CD4-positive, alpha-beta T cell treated with Interleukin-4 for 1 hour (primary cell): ENCODE data around the gene SFMBT2.
A peak's percentile ranks its signal among the peaks of the same experiment; 100 is the strongest.

Experiments used
- DNase-seq, 2 donors: peaks; one replicate each; pipeline ENCODE4 v3.0.0-alpha.2; 2020 to 2022

The SFMBT2 gene

DNA sequence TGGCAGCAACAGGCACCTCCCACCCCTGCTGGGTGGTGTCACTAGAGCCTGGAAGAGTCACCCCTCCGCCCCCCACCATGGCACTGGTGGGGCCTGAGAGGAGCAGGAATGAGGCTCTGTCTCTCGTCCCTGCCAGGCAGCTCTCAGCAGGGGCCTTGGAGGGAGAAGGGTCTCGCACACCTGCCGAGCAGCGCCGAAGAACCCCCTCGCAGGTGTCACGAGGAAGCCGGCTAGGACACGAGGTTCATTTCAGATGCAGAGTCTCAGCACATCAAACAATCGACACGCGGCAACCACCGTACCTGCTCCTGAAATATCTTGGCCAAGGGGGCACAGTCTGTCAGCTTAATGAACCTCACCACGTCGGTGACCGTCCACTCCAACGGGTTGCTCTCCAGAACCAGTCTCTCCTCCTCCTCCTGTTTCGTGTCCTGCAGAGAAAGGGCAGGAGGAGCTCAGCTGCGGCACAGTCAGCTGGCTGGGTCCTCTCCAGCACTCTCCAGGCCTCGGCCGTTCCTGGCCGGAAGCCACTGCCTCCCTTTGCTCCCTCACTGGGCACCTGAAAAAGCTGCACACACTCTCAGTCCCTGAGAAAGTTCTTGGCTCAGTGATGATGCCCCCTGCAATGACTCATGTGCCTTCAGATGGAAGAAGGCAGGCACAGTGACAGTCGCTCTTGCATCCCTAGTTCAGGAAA, 240.1 kb downstream of the SFMBT2 start:
- no peak for DNase-seq

DNA sequence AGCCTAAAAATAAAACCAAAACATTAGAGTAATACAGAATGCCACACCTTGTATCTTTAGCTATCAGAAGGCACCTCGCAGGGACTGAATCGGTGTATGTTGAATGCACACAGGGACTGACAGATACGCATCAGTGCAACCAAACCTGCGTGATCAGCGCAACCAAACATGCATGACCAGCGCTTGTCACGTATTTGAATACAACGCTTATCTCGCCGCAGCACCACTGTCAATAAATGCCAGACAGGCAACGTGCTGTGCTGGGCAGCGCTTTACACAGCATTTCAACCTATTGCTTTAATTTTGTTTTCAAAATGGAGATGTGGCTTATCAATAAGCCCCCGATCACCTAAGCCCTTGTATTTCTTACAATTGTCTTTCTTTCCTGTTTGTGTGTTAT, 242.4 kb downstream of the SFMBT2 start:
- no peak for DNase-seq

DNA sequence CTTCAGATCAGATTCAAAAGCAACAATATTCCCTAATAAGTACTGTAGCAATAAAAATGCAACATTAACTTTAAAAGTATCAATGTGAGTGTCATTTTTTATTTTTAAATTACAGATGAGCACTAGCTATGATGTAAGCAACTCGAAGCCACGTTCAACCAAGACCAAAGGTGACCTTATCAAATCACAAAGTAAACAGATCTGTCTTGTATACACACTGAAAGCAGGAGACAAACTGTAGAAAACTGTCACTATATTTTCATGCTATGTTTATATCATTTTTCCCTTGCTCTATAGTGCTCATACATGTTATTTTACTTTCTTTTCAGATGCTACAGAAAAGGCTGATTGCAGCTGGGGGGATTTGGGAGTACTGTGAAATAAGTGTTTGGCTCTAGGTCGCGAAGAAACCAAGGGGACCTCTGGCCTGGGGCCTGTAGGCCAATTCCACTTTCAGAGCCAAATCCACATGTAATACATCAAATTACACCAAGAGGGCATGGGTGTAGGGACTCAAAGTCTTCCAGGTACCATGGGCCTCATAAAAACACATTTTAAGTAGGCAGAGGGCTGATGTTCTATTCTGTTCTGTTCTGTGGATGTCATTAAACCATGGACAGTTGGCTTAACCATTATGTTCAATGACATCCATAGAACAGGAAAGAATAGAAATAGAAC, 245.2 kb downstream of the SFMBT2 start:
- DNase-seq = no peak

DNA sequence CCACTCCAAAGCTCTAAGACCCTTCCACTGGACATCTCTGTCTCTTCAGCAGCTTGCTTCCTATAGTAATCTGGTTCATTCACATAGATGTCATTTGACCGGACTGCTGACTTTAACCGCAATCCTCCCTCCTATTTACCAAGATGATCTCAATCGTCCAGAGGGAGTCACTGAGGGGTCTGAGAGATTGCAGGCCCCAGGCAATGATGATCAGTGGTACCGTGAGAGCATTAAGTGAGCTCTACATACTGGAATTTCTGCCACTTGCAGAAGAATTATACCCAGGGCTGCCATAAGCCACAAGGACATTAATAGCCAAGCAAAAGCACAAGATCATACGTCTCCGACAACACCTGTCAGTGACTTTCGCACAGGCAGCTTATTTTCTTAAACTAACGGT, 245.9 kb downstream of the SFMBT2 start:
- DNase-seq = no peak

DNA sequence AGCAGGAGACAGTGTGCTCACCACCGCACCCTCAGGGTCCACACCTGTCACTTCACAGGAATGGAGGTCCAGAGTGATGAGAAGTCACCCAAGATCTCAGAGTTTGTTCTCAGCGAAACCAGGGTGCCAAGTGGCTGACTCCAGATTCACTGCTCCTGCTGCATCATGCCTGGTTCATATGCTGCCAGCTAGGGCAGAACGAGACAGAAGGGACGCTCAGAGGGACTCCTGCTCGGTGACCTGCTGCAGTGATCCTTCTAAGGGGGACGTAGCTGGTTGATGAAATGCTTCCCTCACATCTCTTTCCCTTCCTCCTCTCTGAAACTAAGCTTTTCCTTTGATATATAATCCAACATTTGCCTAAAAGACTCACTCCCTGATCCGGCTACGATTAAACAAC, 248.5 kb downstream of the SFMBT2 start:
- DNase-seq = no peak

DNA sequence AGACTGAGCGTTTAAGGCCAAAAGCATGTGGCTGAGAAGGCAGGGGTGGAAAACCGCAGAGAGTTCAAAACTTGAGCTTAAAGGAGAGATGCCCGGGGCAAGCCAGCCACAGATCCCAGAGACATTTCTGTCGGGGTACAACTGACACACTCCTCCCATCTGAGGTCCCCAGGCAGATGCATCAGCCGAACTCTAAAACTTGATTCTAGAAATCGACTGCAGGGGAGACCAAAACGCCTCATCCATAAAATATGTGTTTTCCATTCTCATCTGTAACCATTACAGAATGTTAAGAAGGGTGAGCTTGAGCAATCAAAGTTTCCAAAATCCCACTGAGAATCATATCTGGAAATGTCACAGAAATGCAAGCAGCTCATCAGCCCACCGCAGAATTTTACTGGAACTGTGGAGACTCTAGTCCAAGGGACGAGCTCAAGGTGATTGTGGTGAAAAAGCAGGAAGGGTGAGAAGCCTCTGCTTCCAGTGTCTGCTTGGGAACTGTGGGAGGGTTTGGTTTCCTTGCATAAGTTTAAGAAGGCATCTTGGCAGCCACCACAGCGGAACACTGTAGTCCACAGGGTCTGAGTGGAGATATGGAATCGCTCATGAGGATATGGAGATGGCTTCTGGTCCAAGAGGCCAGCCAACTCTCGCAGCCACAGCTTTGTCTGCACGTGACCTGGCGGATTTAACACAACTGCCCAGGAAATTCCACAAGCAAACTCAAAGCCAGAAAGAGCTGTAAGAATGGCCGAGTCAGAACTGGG, 249.2 kb downstream of the SFMBT2 start:
- no peak for DNase-seq

DNA sequence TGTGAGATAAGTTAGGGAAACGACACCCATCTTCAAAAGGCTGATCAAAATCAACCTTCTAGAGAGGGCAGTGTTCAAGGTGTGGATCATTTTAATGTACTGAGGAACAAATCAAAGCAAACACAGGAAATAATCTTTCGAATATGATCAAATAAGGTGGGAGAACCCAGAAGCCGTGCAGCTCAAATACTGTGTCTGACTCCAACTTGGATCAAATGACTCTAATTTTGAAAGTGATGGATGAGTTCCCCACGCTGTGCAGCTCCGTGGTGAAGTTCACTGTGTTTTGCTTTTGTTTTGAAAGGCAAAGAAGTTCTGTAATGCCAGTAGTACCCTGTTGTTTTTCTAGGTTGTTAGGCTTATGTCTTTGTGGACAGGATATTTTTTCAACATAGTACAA, 250.9 kb downstream of the SFMBT2 start:
- no peak for DNase-seq

DNA sequence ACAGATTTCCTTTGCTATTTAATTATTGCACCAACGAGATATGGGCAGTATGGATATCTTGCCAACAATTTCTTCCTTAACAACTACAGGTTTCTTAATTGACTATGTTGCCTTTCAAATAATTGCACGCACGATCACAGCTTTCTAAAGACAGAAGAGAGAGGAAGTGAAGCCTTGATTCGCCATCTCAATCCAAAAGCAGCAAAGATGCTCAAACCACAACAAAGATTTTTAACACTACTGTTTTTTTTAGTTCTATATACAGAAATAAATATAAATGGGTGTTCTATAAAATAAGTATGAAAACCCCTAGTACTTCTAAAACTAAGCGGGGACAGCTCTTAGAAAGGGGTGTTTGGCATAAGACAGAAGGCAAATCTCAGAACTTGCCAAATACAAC, 251.3 kb downstream of the SFMBT2 start:
- peak in 1 of 2 donors; percentile 25 for DNase-seq

DNA sequence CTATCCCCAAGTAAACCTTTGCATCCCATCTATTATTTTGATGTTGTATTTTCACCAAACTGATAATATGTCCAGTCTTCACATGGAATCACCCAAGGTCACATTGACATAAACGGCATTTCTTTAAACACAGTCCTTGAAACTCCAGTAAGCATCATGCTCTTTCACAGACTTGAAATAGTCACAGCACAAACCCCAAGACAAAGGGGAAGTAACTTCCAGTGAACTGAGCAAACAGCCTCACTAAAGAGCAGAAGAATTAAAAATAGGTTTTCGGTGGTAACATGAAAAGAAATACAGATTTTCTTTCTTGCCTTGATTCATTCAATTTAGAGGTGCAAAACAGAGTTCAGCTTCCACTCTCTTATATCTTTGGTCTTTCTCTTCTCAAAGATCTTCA, 253.7 kb downstream of the SFMBT2 start:
- no peak for DNase-seq

DNA sequence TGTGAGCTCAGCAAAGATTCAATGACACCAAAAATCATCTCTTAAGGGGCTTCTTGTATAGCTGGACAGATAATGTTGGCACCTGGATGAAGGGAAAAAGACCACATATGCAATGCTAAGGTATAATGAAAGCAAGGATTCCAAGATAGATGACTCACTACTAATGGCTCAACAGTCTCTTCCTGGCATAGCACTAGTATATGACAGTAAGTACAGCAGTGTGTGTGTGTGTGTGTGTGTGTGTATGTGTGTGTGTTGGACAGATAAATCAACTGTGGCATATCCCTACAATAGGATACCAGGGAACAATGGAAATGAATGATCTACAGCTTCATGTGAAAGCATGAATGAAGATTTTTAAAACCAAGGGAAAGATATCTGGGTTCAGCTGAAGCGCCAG, 257.1 kb downstream of the SFMBT2 start:
- no peak for DNase-seq

DNA sequence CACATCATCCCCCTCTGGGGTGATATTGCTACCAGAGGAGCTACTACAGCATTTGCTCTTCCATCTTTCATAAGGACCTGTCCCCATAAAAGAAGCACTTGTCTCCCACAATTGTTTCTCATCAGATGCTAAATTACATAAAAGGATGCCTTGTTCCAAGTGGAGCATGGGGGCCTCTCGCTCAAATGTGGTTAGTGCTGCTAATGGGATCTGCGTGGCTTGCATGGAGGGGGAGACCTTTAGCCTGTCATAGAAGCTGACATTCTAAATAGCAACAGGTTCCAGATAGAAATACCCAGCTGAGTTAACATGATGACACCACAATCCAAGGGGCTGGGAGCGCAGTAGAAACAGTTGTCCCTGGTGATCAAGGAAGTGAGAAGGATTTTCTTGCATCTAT, 257.9 kb downstream of the SFMBT2 start:
- DNase-seq = no peak

DNA sequence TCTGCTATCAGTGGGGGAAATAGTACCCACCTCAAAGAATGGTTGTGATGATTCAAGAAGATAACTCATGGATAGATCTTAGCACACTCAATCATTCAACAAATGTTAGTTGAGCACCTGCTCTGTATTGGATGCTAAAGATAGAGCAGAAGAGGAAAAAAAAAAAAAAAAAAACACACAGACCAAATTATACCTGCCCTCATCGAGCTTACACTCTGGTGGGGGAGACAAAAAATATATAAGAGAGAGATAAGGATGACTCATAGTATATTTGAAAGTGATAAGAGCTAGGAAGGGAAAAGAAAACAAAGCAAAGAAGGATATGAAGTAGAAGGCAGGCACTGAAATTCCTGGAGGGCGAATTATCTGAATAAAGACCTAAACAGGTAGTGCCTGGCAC, 258.5 kb downstream of the SFMBT2 start:
- DNase-seq = no peak

DNA sequence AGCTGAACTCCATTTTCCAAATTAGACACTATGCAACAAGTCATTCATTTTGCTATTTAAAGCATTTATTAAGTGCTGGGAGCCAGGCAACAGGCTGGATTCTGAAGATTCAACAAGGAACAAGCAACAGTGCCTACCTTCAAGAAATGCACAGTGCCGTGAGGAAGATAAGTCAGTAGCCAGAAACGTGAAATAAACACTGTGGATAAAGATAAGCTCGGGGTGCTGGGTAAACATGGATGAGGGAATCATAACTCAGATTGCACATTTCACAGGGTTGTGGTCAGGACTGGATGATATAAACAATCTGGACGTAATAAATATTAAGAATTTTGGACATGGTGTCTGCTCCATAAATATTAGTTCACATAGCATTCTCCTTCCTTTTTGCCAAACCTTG, 259.3 kb downstream of the SFMBT2 start:
- no peak for DNase-seq

DNA sequence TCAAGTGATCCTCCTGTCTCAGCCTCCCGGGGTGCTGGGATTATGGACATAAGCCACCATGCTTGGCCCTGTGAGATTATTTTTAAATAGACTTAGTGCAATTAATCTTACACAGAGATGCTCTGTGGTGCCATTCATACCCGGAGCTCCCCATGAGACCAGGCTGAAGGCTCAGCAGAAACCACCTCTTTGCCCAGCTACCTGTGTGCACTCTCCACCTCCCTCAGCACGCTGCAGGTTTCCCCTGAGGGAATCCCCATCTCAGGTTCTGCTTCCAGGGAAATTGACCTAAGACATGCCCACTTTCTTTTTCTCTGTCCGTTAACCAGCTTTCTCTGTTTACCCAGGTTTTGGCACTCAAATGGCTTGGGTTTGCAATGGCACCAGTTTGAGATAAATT, 260.5 kb downstream of the SFMBT2 start:
- DNase-seq = no peak

DNA sequence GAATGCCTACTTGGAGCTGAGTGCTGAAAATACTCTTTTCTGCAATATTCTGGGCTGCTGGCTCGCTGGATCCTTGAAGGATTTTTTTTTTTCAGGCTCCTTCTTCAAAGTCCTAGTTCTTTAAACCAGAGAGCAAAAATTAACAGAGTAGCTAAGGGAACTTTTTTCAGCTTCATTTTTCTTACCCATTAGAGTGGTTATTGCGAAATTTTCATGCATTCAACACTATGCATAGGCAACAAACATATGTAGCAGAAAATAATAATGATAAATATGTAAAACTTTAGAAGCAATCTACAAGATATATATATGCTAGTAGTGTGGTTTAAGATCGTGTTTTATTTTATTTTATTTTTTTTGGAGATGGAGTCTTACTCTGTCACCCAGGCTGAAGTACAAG, 264.6 kb downstream of the SFMBT2 start:
- DNase-seq = no peak

DNA sequence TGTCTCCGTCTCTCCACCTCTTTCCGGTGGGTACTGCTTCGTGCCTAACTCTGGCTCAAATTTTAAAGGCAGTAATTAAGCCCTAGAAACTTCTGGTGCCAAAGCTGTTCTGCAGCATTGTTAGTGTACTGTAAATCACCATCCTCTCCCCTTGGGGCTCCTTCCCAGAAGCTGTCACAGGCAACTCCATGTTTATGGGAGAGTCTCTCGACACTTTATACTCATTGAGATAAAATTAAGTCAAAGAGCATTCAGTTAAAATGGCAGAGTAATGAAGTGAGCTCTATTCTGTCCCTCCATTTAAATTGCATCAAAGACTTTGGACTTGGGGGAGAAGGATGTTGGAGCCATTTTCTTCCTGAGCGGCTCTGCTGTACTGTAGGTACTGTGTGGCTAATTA, 274.8 kb downstream of the SFMBT2 start:
- no peak for DNase-seq

DNA sequence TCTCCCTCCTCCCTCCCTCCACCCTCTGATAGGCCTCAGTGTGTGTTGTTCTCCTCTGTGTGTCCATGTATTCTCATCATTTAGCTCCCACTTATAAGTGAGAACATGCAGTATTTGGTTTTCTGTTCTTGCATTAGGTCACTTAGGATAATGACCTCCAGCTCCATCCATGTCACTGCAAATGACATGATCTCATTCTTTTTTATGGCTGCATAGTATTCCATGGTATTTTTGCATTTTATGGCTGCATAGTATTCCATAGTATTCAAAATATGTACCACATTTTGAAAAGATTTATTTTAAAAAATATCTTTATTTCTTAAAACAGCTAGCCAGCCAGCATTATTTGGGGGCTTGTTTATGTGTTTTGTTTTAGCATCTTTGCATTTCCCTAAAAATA, 275.6 kb downstream of the SFMBT2 start:
- no peak for DNase-seq

DNA sequence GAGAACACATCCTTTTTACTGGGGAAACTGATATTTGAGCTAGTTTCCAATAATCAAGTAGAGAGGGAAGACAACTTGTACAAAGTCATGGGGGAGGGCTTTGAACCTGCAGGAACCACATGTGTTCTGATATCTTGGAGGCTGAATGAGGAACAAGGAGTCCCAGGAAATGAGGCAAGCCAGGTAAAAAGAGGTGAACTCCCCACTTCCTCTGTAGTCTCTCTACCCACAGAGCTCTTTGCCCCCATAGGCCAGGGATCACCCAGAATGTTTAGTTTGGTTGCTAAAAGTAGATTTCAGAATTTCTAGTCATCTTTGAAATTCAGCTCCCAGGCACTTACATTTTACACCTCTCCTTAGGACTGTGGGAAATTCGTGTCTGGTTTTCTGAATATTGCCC, 276.4 kb downstream of the SFMBT2 start:
- no peak for DNase-seq

DNA sequence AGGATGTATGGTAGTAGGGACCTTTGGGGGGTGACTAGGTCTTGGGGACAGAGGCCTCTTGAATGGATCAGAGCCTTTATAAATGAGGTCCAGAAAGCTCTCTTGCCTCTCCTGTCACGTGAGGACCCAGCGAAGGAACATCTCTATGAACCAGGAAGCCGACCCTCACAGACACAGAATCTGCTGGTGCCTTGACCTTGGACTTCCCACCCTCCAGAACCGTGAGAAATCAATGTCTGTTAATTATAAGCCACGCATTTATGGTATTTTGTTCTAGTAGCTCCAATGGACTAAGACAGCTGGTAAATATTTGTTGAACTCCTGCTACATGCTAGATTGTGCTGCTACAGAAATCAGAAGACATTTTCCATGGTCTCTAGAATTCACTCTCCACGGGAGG, 276.9 kb downstream of the SFMBT2 start:
- no peak for DNase-seq

DNA sequence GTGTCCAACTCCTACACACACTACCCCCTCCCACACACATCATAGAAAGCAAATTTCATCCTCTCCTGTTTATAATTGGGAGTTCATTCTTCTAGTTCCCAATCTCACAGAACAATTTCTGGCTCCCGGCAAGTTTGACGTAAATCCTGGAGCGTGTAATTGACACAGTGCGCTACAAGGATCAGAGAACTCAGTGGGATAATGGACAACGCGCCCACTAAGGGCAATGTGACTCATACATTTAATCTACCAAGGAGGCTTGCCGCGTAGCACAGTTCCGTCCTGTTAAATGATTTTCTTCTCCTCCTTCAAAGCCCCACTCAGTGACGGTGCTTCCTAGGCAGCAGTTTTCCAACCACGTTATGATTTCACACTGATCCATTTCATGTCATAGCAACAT, 277.6 kb downstream of the SFMBT2 start:
- DNase-seq = no peak

DNA sequence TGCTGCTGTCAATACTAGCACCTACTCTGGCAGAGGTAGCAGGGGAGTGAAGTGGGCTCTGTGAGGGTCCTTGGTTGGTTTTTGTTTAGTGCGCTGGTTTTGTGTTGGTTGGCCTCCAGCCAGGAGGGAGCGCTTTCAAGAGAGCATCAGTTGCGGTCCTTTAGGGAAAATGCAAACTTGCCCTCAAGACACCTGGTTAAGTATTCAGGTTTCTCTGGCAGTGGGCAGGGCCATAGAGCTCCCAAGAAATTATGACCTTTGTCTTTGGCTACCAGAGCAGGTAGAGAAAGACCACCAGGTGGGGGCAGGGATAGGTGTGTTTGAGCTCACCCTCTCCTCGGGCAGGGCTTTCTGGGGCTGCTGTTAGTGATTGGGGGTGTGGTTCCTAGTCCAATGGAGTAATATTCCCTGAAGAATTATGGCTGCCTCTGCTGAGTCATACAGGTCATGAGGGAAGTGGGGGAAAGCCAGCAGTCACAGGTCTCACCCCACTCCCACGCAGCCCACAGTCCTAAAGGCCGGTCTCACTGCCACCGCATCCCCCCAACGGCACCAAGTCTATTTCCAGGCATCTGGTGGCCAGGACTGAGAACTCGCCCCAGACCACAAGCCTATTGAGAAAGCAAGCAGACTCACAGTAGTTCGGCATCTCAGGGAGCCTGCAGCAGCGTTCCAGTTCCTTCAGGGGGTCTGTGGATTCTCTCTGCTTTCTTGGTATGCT, 280.5 kb downstream of the SFMBT2 start:
- no peak for DNase-seq

DNA sequence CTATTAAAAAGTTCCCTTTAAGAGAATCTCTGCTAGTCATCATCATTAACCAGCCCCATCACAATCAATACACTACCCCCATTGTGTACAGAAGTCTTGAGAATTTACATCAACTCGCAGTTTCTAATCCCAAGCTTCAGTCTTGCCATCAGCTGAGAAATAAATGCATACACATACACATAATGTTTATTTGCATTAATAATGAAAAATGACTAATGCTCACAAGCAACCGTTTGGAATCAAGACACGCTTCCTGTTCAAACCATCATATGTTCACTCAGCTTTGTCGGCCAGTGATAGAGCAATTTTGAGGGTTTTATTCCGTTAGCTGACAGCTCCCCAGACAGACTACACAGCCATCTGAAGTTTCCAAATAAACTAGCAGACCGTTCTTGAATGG, 287.1 kb downstream of the SFMBT2 start:
- no peak for DNase-seq

DNA sequence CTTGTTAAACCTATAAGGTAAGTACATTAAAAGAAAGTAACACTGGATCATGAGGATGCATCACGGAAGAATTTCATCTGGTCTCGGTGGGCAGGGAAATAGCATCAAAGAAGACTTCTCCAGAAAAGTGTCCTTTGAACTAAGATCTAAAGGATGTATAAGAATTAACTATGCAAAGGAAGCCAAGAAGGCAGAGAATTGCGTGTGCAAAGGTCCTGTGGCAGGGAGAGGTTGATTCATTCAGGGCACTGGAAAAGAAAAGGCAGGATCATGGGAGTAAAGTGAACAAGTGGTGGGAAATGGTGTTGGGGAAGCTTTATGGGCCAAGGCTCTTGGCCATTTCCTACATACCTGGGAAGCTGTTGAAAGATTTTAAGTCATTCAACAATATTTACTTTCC, 288.3 kb downstream of the SFMBT2 start:
- DNase-seq = no peak
